Activated gamma-delta T cell treated with anti-CD3 and anti-CD28 coated beads, Interleukin-2, amount 50 U/mL, for 16 hours (primary cell): Measurements from ENCODE around the gene USP24.
"Not testable (repeated sequence)": the region's sequence is repeated elsewhere in the genome, so short reads cannot be mapped to it uniquely, and the experiment has no call there.

Experiments used
- DNase-seq: peaks from one replicate; pipeline ENCODE4 v3.0.0-alpha.2; 2020; ENCODE audit warnings: low read depth

Gene USP24

DNA sequence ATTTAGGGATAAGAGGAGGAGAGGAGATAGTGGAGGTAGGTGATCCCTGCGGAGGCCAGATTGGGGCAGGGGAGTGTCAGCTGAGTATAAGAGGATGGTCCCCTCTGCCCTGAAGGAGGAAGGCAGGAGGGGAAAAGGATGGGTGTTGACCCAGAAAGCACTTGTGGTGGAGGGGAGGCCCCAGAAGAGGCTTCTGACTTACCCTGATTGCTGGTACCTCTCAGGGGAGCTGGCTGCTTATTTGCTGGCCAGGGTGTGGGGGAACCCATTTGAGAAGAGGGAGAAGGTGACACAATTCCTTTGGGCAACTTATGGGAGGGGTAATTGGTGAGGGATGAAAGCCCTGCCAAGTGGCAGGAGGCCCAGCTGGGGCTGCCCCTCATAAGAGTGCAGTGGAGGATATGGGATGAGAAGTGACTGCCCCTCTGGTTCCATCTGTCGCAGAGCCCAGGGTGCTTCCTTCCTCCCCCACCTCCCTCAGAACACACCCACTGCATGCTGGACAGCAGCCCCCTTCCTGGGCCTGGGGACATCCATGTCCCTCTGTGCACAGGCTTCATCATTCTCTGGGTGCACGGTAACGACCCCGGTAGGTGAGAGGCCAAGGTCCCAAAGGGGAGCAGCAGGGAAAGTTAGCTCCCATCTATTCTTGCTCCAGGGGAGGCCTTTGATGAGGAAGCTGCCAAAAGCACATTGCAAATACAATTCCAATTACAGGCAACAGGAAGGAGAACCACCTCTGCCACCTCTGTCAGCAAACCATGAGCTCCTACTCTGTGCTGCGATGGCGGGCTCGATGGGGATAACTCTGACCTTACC lies 177.2 kb downstream of the USP24 start:
- DNase-seq, result no peak

DNA sequence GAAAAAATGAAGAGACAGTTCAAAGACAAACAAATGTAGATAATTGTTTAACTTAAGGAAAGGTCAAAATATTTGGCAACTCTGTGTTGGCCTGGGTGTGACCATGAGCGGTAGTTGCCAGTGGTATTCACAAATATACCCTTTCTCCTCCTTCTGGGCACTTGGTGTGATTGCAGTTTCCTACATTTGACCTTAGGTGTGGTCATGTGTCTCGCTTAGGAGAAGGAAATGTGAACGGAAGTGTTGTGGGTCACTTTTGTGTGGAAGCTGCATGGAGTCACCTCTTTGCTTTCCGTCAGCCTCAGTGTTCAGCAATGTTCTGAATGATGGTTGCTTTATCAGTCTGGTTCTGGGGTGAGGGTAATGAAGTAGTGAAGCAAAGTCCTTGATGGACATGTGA lies 179.3 kb downstream of the USP24 start:
- no peak for DNase-seq

DNA sequence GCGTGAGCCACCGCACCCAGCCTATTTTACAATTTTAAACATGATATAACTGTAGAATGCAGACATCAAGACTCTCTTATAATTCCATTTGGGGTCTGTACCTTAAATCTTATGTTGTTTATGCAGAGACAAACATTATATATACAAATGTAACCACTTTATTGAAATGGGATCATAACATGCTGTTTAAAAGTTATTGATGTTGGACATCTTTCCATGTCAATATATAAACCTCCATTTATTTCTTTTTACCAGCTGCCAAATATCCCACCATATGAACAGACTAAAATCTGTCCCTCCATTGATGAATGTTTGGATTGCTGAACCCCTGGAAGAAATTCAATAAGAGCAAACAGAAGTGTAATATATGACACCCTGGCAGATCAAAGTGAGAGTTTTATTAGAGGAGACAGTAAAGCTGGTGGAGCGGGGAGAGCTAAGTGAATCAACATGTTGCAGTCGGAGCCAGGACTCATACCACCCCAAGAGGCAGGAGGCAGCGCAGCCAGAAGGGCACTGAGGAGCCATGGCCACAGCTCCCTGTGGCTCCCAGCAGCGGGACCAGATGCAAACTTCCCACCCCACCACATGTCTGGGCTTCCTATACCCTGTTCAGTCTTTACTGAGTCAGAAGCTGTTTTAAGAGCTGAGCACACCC lies 180.6 kb downstream of the USP24 start:
- DNase-seq, result no peak

DNA sequence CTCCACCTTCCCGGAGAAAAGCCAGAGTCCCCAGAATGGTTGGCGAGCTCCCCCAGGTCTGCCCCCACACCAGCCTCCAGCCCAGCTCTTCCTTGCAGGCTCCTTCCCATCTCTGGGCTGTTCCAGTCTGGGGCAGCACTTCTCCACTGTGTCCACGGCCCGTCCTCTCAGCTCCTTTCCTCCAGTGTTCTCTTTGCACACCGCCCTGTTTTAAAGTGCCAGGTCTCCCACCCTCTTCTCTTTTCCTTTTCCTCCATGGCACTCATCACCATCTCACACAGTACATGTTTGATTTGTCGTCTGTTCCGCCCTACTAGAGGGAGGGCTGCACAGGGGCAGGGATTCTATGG lies 181.9 kb downstream of the USP24 start:
- no peak for DNase-seq

DNA sequence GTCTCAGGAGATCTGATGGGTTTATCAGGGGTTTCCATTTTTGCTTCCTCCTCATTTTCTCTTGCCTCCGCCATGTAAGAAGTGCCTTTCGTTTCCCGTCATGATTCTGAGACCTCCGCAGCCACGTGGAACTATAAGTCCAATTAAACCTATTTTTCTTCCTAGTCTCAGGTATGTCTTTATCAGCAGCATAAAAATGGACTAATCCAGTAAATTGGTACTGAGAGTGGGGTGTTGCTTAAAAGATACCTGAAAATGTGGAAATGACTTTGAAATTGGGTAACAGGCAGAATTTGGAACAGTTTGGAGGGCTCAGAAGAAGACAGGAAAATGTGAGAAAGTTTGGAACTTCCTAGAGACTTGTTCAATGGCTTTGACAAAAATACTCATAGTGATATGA lies 184.1 kb downstream of the USP24 start:
- DNase-seq, result not testable (repeated sequence)

DNA sequence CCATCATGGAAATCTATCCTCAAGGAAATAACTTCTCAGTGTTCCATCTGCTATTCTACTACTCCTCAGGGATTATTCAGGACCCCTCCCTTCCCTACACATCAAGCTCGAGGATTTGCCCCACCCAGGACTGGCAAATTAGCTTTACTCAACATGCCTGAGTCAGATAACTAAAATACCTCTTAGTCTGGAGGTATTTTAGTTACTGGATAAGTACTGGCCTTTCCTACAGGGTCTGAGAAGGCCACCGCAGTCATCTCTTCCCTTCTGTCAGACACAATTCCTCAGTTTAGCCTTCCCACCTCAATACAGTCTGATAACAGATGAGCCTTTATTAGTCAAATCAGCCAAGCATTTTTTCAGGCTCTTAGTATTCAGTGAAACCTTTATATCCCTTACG lies 188.5 kb downstream of the USP24 start:
- not testable (repeated sequence) for DNase-seq

DNA sequence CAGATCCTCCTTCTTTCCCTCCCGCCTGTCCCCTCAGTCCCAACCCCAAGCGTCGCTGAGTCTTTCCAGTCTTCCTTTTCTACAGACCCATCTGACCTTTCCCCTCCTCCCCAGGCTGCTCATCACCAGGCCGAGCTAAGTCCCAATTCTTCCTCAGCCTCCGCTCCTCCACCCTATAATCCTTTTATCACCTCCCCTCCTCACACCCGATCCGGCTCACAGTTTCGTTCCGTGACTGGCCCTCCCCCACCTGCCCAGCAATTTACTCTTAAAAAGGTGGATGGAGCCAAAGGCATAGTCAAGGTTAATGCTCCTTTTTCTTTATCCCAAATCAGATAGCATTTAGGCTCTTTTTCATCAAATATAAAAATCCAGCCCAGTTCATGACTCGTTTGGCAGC lies 191.0 kb downstream of the USP24 start:
- DNase-seq, result not testable (repeated sequence)

DNA sequence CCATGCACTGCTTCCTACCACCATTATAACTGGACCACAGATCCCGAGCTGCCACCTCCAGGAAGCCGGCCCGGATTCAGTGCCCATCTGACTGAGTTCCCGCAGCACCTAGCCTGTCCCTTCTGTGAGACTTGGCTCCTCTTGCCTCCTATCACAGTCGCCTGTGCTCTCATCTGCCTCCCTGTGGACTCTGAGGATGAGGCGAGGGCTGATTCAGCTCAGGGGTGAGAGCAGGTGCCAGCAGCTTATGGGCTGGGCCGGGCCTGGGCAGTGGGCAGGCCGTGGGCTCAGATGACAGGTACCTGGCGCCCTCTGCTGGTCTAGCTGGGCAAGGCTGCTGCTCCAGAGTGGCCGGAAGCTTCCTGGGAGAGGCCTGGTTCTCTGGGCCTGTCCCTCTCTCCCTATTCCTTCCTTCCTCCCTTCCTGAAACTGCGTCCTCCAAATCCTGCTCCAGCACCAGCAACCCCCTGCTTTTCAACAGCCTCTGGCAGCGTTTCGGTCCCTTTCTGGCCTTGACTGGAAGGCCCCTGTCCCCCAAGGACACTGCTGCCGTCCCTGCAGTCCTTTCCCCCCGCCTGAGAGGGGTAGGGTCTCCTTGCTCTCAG lies 193.1 kb downstream of the USP24 start:
- DNase-seq, result peak; percentile 28

DNA sequence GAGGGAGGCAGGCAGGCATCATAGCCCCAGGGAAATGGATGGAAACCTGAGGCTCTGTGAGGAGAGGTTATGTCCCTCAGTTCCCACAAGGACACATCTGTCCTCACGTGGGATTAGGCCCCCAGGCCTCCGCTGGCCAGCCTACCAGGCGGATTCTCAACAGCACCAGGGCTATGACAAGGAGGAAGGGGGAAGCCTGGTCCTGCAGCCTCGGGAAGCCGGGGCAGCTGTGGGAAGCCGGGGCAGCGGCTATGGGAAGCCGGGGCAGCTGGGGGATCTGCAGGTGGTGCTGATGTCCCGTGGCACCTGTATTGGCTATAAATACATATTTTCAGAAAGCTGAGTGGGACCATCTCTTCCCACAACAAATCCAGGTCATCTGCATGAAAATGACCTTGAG lies 196.8 kb downstream of the USP24 start:
- no peak for DNase-seq
